Cardiac fibroblast (primary cell): ENCODE measurements around the gene GREM1.
A peak's percentile ranks its signal among the peaks of the same experiment; 100 is the strongest.

ENCODE experiments used
- DNase-seq, 2 donors: peaks; one replicate each; pipeline versions ENCODE4 v3.0.0 to v3.0.0-alpha.2; 2010; ENCODE audit warnings: low read depth in 2 of 2
- H3K4me3 ChIP-seq, 2 donors: replicated peaks in 1 of 2; 1 replicate in 1 of 2; 2 replicates in 1 of 2; pipeline ENCODE4 v1.5.1; 2011; ENCODE audit warnings: low read depth in 2 of 2, low read length in 2 of 2, mild to moderate bottlenecking in 2 of 2, moderate library complexity in 1 of 2
- TF ChIP-seq, protein P1 (sequence below): IDR thresholded peaks from one replicate; pipeline ENCODE4 v1.5.1; 2011; ENCODE audit warnings: low read depth, mild to moderate bottlenecking, low read length, inconsistent platforms

GREM1 gene

DNA sequence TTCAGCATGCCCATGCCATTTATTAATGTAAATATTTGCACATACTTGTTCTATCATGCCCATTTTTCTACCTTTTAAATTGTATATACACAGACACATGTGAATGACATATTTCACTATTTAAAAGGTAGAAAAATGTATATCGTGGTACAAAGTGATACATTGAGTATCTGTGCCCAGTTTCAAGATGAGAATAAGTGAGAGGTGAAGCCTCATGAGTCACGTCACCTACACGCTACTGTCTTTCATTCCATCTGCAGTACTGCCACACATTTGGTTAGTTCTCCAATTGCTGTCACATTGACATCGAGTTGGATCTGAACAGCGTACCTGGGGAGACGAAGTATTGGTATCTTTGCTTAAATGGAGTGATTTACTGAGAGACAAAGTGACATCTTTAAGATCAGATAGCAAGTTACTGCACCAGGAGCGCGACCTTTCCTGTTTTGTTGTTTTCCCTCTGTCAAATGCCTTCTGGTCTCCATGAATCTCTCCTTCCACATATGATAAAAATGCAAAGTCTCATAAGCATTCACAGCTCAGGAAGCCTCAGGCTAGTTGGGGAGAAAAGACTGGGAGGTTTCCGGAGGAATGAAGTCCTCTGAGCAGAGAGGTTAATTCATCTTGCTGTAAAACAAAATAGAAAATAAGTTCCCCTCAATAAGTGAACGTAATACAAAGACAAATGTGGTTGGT is 12.0 kb downstream of the GREM1 start:
- TF ChIP-seq, protein P1, sequence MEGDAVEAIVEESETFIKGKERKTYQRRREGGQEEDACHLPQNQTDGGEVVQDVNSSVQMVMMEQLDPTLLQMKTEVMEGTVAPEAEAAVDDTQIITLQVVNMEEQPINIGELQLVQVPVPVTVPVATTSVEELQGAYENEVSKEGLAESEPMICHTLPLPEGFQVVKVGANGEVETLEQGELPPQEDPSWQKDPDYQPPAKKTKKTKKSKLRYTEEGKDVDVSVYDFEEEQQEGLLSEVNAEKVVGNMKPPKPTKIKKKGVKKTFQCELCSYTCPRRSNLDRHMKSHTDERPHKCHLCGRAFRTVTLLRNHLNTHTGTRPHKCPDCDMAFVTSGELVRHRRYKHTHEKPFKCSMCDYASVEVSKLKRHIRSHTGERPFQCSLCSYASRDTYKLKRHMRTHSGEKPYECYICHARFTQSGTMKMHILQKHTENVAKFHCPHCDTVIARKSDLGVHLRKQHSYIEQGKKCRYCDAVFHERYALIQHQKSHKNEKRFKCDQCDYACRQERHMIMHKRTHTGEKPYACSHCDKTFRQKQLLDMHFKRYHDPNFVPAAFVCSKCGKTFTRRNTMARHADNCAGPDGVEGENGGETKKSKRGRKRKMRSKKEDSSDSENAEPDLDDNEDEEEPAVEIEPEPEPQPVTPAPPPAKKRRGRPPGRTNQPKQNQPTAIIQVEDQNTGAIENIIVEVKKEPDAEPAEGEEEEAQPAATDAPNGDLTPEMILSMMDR = no peak
- no peak for DNase-seq
- H3K4me3 ChIP-seq = no peak overlapping the region

DNA sequence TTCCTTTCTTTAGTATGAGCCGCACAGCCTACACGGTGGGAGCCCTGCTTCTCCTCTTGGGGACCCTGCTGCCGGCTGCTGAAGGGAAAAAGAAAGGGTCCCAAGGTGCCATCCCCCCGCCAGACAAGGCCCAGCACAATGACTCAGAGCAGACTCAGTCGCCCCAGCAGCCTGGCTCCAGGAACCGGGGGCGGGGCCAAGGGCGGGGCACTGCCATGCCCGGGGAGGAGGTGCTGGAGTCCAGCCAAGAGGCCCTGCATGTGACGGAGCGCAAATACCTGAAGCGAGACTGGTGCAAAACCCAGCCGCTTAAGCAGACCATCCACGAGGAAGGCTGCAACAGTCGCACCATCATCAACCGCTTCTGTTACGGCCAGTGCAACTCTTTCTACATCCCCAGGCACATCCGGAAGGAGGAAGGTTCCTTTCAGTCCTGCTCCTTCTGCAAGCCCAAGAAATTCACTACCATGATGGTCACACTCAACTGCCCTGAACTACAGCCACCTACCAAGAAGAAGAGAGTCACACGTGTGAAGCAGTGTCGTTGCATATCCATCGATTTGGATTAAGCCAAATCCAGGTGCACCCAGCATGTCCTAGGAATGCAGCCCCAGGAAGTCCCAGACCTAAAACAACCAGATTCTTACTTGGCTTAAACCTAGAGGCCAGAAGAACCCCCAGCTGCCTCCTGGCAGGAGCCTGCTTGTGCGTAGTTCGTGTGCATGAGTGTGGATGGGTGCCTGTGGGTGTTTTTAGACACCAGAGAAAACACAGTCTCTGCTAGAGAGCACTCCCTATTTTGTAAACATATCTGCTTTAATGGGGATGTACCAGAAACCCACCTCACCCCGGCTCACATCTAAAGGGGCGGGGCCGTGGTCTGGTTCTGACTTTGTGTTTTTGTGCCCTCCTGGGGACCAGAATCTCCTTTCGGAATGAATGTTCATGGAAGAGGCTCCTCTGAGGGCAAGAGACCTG is 13.2 kb downstream of the GREM1 start:
- TF ChIP-seq, protein P1 = no peak
- no peak overlapping the region for H3K4me3 ChIP-seq
- DNase-seq = peak; percentile 55 to 70

DNA sequence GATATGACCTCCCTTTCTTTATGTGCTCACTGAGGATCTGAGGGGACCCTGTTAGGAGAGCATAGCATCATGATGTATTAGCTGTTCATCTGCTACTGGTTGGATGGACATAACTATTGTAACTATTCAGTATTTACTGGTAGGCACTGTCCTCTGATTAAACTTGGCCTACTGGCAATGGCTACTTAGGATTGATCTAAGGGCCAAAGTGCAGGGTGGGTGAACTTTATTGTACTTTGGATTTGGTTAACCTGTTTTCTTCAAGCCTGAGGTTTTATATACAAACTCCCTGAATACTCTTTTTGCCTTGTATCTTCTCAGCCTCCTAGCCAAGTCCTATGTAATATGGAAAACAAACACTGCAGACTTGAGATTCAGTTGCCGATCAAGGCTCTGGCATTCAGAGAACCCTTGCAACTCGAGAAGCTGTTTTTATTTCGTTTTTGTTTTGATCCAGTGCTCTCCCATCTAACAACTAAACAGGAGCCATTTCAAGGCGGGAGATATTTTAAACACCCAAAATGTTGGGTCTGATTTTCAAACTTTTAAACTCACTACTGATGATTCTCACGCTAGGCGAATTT is 14.9 kb downstream of the GREM1 start:
- DNase-seq = no peak

DNA sequence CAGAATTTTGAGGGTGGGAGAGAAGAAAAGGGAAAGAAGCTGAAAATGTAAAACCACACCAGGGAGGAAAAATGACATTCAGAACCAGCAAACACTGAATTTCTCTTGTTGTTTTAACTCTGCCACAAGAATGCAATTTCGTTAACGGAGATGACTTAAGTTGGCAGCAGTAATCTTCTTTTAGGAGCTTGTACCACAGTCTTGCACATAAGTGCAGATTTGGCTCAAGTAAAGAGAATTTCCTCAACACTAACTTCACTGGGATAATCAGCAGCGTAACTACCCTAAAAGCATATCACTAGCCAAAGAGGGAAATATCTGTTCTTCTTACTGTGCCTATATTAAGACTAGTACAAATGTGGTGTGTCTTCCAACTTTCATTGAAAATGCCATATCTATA is 15.5 kb downstream of the GREM1 start:
- no peak overlapping the region for H3K4me3 ChIP-seq
- TF ChIP-seq, protein P1 = no peak
- DNase-seq = peak in 1 of 2 donors; percentile 47

More for the DNA sequence above, 14.9 kb downstream of the GREM1 start:
- H3K4me3 ChIP-seq = no peak overlapping the region
- TF ChIP-seq, protein P1 = no peak

DNA sequence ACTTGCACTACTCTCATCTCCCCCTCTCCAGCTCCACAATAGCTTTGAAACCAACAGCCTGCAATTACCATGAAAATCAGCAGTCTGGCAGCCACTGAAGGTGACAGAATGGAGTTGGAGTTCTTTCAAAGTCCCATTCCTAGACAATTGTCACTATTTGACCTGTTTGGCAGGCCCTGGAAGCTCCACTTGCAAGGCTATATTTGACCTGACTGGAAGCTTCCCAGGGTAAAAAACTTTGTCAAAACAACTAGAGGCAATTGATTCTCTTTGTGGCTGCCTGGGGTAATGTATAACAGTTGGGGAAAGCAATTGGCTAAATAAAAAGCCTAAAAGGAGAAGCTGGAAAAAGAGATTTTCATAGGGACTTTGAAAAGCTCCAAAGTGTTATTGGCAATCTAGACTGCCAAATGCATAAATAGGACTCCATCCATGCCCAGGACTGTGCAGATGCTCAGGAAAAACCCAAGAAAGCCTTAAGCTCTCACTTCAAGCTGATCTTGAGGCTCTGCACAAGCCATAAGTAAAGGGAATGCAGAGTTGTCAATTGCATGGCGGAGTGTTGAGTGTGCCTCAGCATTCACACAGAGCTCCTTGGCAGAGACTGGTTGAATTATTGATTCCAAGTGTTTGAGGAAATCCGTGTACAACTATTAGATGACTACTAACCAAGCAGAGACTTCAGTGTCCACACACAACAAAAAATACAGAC is 18.3 kb downstream of the GREM1 start:
- no peak overlapping the region for H3K4me3 ChIP-seq
- TF ChIP-seq, protein P1 = no peak

DNA sequence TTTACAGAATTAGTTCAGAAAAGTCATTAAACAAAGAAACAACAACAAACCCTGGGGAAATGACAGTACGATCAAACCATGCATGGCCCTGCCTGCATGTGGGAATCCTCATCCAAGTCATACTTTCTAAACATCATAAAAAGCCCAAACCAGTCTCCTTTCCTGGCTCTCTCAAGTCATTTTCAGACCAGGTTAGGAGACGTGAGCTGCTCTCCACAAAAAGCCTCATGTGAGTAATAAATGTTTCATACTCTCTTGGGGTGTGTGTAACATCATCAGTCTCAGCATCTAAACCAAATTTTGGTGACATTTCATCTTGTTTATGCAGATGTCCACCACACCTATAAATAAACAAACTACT is 18.9 kb downstream of the GREM1 start:
- TF ChIP-seq, protein P1 = no peak
- no peak overlapping the region for H3K4me3 ChIP-seq
- peak in 1 of 2 donors; percentile 52 for DNase-seq

More for the DNA sequence above, 18.3 kb downstream of the GREM1 start:
- DNase-seq = peak in 1 of 2 donors; percentile 32
